ENCODE data around the gene ZBTB20.

- TF ChIP-seq CTCF (IDR thresholded peaks at IDR 0.05; ENCODE audit: low read depth, low read length) (no peak), EZH2phosphoT487 (IDR thresholded peaks at IDR 0.05; ENCODE audit: low read depth) (no peak)
These were observed 274.5 kb downstream of the ZBTB20 start for GRCh38 chr3:114872588-114872987.

All from OCI-LY3 (cell line).